ENCODE results near the gene GREB1.

The GREB1 gene

DNA sequence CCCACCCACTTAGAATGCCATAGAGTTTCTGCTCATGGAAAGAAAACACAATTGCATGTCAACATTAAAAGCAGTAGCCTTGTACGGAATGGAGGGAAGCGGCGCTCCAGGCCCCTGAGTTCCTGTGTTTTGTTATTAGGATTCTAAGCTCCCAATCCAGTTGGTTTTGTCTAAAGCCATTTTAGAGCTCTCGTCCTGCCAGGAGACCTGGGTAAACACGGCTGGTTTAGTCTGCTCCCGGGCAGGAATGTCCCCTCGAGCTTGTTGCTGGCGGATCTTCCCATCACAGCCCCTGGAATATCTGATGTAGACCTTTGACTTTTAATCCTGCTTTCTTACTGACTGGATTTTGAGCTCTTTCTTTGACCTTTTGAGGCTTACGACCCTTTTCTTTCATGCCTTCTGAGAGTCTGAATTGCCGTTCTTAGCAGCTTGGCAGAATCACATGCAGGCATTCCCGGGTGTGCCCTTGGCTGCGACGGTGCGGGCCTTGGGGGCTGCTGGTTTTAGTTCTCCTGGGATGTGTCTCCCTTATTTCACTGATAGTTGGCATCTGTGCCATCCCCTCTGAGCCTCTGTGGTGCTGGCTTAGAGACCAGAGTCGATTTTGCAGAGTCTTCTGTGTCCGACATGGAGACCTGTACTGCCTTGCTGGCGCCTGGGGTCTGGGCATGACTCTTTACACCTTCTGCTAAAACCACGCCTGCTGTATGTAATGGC is 25.4 kb downstream of the GREB1 start:
- DNase-seq (ENCODE audit: low read depth in 2 of 2) = no peak

DNA sequence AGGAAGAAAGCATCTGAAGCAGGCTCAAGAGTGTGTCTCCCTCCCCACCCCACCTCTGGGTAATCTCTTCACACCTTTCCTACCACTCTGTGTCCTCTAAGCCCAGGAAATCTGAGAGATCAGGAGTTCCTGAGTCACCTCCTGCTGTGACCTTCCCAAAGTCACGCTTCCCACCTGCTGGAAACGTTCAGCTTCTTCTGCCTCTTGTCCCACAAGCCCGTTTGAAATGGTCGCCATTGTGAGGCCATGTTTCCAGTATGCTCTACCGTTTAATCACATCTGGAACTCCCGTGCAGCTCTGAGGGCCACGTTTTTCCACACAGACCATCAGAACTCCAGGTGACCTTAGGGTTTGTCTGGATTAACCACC is 25.9 kb downstream of the GREB1 start:
- DNase-seq (ENCODE audit: low read depth in 2 of 2) = no peak

DNA sequence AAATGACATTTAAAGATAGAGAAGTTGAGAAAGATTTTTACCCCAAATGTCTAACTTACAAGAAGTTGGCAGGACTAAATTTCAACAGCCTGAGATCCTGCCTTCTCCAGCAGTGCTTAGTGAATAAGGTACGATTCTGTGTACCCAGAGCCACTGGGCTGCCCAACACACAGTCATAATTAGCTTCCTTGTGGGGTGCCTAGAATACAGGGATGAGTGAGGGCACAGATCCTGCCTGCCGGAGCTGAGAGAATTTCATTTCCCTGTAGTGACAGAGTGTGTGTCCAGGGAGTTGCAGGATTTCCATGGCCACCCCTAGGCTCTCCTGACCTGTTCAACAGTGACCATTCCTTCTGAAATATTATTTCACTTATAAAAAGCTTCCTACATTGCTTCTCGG is 27.0 kb downstream of the GREB1 start:
- DNase-seq (ENCODE audit: low read depth in 2 of 2) = no peak

DNA sequence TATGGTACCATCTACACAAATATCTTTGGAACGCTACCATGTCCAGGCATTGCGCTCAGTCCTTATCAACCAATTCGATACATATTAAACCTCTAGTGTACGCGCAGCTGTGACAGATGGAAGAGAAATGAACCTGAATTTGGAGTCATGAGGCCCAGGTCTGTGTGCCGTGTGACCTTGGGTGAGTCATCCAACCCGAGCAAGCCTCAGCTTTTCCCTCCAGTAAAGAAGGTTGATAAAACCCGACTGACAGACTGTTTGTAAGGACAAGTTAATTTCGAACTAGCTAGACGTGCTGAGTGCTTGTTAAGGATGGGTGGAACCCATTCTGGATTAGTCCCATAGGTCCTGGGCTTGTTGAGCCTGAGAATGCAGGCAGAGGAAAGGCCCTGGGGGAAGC is 28.2 kb downstream of the GREB1 start:
- DNase-seq (ENCODE audit: low read depth in 2 of 2) = no peak

DNA sequence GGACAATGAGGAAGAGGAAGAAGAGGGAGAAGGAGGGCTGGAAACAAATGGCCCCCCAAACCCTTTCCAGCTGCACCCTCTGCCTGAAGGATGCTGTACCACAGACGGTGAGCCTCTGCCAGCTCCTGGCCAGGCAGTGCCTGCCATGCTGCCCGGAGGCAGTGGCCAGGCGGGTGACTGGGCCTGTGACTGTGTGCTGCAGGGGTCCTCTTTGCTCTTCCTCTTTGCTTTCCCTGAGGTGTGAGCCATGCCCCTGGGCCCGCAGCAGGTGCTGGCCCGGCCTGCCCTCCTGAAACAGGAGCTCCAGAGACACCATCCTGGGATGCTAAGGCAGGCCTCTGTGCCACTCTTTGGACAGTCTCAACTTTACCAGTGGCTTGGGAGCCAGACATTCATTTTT is 28.6 kb downstream of the GREB1 start:
- no peak for DNase-seq (ENCODE audit: low read depth in 2 of 2)

DNA sequence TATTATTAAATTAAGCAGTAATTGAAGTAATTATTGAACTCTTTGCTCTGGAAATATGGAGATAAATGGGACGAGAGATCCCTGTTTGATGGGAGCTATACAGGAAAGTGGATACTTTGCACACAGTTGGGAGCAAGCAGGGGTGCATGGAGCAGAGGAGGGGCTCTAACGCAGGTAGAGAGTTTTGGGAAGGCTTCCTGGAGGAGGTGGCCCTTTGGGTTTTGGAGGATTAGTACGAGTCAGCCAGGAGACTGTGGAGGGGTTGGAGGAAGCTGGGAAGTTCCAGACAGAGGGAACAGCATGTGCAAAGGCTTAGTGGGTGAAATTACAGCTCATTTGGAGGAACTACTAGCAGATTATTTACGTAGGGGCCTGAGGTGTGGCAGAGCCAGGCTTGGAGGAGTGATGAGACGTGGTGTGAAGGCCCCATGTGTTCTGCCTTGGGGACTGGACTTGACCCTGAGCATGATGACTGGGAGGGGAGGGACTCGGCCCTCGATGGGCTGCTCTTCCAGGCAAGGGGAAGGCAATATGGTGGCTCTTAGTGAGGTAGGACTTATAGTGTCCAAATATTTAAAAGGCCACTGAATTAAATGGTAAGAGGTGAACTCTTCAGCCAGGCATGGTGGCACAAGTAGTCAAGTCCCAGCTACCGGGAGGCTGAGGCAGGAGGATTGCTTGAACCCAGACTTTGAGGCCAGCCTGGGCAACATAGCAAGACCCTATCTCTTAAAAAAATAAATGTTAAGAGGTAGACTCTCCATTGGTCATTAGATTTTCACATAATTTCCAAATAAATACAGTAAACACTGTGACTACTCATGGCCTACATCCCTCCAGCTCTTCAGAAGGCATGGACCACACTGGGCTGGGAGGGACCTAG is 30.2 kb downstream of the GREB1 start:
- no peak for DNase-seq (ENCODE audit: low read depth in 2 of 2)

DNA sequence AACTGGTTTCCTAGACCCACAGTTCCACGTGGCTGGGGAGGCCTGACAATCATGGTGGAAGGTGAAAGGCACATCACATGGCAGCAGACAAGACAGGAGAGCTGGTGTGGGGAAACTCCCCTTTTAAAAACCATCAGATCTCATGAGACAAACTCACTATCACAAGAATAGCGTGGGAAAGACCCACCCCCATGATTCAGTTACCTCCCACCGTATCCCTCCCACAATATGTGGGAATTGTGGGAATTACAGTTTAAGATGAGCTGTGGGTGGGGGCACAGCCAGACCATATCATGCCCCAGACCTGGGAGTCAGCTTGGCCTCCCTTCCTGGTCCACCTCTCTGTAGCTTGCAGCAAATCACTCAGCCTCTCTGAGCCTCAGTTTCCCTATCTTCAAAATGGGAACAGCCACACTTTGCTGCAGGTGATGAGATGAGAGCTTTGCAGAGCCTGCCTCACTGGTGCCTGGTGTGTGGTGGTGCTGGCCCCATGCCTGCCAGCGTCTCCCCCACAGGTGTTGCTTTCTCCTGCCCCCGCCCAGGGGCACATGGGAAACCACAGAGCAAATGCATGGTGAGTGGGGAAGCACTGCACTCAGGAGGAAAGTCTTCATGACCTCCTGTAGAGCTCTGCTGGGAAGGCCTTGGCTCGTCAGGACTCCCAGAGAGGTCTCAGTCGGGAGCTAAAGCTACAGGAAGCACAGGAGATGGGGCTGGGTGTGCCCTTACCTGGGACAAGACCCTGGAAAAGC is 31.1 kb downstream of the GREB1 start:
- DNase-seq (ENCODE audit: low read depth in 2 of 2) = no peak

DNA sequence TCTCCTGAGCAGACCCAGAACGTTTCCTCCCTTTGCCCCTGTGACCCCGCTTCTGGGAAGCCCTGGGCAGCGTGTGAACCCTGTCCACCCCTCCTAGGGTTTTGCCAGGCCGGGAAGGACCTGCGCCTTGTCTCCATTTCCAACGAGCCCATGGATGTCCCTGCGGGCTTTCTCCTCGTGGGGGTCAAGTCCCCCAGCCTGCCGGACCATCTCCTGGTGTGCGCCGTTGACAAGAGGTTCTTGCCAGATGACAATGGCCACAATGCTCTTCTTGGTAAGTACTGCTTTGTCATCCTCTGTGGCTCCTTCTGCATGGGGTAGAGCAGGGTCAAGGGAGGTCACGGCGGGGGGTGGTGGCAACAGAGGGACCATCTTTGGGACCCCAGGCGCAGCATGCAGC is 32.5 kb downstream of the GREB1 start:
- DNase-seq (ENCODE audit: low read depth in 2 of 2) = no peak

DNA sequence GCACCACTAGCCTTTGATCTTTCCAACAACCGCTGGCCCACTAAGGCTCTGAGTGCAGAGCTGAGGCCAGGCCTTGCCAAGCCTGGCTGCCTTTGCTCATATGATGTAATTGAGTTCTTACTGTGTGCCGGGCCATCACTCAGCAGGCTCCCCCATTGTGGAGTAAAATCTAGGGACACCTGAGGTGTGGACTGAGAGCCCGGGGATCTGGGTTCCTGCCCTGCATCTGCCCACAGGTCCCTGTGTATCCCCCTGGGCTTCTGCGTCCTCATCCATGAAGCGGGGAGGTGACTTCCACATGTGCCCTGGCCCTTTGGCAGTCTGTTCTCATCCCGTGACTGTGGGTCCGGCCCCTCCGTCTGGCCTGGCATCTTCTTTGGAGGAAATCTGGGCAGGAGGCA is 33.8 kb downstream of the GREB1 start:
- no peak for DNase-seq (ENCODE audit: low read depth in 2 of 2)

DNA sequence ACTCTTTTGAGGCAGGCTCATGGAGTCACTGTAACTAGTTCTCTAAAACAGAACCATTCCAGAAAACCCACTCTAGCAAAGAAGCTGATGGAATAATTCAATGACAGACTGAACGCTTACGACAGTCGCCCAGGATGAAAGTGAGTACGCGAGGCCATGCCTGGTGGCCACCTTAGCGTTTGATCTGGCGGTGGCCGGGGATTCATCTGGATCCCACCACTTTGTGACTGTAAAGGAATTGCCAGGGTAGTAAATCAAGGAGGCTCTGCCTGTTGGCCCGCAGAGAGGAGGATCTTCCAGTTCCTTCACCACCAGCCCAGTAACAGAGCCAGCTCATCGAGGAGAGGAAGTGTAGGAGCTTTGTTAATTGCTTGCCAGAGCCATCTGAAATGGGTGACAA is 34.6 kb downstream of the GREB1 start:
- DNase-seq (ENCODE audit: low read depth in 2 of 2) = no peak

DNA sequence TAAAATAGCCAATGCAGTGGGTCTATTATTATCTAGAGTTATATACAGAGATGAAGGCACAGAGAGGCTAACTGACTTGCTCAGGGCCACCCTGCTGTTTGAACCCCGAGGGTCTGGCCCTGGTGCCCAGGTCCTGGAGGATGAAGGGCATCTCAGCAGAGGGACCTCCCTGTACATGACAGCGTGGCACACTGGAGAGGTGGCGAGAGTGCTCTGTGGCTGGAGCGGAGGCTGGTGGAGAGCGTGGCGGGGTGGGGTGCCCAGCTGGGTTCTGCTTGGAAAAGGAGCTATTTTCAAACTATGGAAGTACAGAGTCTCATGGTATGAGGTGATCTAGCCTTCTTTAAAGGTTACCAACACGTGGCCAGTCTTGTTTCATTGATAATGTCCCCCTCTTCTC is 35.8 kb downstream of the GREB1 start:
- DNase-seq (ENCODE audit: low read depth in 2 of 2) = no peak

DNA sequence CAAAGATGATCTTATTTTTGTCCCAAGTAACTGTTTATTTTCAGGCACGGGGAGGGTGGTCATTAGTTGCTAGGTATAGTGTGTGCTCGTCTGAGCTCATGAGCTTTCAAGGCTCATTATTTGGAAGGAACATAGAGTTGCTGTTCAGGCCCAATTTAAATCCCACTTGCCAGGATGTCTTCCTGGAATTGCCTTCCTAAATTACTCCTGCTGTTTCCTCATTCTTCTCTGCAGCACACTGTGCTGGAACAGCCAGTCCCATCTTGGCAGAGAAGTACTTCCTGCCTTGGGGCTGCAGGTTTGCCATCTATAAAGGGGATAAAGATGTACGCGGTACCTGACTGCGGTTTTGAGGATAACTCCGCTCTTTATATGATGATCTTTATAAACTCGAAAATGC is 37.3 kb downstream of the GREB1 start:
- no peak for DNase-seq (ENCODE audit: low read depth in 2 of 2)

DNA sequence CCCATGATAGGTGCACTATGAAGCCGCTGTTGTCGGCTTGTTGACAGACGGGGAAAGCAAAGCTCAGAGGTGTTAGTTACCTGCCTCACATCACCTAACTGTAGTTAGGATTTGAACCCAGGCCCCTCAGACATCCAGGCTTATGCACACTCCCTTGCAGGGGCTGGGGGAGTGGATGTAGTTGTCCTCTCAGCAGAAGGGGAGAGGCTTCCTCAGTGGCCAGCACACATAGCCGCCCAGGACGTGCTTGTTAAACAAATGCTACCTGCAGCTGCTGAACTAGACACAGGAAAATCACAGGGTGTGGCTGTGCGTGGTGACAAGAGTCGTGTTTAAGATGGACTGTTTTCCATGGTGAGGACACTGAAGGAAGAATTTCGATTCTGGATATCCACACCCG is 39.2 kb downstream of the GREB1 start:
- DNase-seq (ENCODE audit: low read depth in 2 of 2) = no peak

DNA sequence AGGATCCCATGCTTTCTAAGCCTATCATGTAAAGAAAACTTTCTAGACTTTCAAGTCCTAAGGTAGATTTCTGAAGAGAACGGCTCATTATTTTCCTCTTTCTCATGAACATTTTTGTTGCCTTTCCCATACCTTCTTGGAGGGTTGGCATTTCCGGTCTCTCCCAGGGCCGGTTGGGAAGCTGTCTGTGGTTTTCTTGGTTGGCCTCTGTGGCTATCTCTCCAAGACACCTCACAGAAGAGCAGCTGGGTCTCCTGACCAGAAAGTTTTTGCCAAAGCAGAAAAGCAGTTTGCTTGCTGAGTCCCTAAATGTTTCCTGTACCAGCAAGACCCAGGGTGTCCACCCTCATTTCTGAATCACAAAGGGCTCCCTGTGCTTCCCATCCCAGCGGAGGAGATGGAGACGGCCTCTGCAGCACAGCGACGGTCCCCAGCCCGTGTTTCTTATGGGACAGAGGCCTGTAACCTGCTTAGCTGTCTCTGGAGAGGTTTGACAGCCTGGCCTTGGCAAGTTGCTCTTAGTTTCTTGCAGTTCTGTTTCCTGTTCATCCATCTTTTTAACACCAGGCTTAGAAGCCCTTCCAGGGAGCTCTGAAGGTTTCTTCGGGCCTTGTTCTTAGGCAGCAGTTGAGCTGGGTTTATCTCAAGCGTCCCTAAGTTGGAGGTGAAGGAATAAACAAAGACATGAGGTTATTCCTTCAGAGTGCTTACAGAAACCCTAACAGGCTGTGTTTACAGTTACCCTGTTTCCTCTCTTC is 39.8 kb downstream of the GREB1 start:
- no peak for DNase-seq (ENCODE audit: low read depth in 2 of 2)

DNA sequence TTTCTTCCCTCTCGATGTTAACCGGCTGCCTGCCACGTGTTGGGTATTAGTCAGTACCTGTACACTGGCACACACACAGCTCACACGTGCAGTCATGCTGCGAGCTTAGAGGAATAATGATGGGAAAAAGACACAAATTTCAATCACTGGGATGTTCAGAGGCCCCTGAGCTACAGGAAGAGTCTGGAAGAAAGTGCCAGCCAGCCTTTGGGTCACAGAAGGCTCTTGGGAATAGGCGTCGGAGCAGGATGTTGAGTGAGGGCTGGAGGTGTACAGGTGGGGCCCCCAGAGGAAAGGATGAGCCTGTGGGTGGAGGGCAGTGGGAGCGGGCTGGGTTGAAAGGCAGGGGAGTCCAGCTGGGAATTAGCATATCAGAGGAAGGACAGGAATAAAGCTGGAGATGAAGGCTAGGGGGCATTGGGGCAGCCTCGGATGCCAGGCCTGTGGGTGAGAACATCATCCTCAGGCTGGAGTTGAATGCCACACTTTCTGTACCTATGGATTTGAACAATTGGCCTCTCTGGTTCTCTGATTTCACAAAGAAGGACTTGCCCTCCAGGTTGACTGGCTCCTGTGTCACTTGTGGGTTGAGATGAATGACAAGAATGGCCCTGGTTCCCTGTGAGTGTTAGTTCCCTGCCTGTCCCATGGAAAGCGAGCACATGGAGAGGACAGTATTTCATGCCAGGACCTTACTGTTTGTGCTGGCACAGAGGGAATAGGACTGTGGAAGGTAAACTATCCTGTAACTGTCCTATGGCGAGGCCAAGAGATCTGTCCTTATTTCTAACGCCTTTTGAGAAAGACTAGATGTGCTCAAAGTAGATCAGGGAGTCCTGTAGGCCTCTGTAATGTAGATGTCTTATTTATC is 40.6 kb downstream of the GREB1 start:
- DNase-seq (ENCODE audit: low read depth in 2 of 2) = no peak

DNA sequence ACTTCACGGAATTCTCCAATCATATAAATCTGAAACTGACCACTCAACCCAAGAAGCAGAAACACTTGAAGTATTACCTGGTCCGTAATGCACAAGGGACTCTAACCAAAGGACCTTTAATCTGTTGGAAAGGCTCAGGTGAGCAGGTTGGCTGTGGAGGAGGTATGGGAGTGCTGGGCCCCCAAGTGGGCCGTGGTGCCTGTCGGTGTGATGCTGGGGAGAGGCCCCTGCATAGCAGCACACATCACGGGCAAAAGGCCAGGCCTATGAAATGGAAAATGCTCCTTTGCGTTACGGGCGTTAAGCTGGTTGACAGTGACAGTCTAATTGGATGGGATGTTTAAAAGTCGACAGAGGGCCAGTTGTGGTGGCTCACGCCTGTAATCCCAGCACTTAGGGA is 42.6 kb downstream of the GREB1 start:
- DNase-seq (ENCODE audit: low read depth in 2 of 2) = no peak

DNA sequence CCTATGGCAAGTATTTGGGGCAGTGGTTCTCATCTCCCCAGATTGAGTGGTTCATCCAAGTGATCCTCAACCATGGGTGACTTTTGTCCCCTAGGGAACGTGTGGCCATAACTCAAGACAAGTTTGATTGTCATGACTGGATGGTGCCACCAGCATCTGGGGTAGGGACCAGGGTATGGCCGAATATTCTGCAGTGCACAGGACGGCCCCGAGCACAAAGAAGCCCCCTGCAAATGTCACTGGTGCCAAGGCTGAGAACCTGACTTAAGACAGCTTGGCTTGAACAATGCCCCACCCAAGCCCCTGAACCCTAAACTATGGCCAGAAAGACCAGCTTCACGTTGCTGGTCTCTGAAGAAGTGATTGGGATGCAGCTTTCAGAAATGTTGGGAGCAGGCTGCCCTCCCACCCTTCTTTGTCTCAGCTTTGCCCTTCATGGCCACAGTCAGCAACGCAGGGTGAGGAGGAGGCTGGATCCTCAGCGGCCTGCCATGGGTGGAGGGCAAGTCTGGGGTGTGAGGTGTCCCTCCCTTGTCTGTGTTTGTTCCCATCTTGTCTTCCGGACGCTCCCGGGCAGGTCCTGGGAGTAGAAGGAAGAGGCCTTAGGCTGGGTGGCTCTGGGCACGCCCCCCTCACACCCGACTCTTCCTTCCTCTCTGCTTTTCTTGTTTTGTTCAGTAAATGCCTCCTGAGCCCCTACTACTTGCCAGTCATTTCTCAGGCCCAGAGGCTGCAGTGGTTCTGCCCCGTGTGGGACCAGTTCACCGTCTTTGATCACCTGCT is 43.4 kb downstream of the GREB1 start:
- DNase-seq (ENCODE audit: low read depth in 2 of 2) = no peak

DNA sequence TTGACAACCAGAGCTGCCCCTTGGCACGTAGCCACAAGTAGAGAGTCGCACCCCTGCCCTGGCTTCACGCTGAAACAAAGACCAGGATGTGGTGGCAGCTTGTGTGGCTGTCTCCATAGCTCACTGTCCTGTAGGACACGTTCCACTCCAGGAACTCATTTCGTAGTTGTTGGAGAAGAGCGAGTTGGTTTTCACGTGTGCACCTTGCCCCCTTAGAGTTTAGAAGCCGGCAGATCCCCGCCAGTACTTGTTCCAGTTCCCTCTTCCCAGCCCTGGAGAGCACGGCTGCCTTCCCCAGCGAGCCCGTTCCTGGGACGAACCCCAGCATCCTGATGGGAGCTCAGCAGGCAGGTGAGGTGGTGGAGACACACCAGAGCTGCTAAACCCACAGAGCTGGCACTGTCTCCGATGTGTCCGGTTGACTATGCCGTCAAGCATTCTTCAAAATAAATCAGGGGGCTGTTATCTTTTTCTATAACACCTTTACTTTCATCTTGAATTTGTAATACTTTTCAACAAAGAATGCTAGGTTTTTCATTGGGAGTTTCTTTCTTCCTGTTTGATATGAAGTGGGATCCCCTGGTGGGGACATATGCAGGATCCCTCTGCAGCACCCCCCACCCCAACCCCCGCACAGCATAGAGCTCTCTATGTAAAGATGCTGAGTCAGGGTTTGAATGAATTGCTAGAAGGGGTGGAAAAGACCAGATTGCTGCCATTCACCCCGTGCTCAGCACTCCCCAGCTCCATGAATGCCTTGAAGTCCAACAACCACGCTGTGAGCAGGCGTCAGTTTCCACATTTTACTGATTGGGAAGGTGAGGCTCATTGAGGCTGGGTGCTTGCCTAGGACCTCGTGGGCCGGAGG is 44.5 kb downstream of the GREB1 start:
- DNase-seq (ENCODE audit: low read depth in 2 of 2) = no peak

Measured in stimulated activated CD4-positive, alpha-beta T cell treated with anti-CD3 and anti-CD28 coated beads, Interleukin-1b, Interleukin-23, amount 100 ng/mL, for 1 hour (primary cell).